ENCODE data around the gene LPP.

LPP gene

DNA sequence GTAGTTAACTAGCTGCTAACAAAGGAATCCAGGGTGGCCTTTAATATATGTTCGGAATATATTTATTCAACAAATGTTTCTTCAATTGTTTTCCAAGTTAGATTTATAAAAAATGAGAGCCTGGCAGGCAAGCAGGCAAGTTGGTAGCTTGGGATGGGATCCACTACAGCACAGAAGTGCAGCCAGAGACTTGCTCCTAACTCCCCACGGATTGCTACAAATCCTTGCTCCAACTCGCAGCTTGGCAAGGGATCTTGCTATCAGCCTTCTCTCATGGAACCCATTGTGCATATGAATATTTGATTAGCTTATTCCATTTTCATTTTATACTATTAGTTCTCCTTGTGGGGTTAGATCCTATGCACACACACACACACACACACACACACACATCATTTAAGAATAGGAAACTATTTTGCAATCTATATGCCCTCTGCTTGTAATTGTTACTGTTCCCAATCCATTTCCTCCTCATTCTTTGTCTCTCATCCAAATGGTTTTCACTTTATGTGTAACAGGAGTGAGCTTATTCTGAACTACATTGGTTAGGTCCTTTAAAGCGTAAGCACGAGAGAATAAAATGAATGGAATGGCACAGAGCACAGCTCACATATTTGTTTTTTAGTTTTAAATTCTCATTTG lies 505.6 kb downstream of the LPP start:
- DNase-seq = no peak

DNA sequence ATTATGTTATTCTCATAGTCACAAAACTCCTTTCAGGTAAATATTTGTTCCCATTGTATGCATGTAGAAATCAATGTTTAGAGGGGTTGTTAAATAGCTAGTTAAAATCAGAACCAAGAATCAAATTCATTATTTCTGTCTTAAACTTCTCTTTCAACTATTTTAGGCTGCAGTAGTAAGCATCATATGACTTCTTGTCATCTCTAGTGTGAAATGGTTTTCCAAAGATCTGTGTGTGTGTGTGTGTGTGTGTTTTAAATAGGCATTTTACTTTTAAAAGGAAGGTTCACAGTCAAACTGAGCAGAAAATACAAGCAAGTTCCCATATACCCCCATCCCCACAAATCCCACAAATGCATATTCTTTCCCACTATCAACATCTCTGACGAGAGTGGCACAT lies 506.5 kb downstream of the LPP start:
- no peak for DNase-seq

DNA sequence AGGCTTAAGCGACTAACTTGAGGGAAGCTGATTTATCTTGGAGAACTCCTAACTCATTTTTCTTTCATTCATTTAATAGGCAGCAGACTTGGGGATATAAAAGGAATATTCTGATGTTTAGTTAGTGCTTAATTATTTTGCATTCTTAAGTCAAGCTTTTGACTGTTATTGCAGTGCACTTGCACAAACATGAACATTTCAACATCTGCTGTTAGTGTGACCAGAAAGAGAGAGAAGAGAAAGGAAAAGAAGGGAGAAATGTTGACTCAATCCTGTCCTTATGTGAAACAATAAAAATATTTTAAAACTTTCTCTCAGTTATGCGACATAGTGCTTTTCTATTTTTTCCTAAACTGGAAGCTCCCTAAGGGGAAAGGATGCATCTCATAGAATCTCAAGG lies 507.8 kb downstream of the LPP start:
- no peak for DNase-seq

DNA sequence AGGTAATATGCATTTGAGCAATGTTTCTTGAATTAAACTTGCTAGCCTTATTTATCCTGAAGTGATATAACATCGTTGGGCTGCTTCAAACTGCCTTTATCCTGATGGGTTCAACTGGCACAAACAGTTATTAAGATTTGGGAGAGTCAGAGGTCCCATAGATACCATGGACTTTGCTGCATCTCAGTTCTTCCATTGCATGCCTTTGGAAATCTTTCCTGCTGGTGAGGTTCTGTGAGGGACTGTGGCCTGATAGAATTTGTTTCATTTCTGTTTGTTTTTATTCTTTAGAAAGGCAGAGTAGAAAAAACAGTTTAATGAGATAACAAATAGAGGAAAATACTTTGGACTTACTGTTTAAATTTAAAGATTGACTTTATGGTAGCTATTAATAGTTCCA lies 508.3 kb downstream of the LPP start:
- DNase-seq = no peak

DNA sequence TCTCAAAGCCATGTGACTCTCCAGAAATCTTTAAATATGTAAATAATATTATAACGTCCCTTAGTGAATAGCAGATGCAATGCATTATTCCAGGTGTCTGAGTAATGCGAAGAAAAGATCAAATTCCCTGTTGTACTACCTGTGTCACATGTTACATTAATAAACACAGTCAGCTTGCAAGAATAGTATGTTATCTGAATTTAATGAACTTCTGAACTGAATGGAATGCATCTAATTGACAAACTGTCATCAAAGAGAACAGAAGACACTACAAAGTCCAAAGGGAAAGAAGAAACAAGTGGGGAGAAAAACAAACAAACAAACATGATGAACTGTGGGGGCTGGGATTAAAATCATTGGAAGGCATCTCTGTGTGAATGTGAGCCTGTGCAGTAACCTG lies 508.8 kb downstream of the LPP start:
- no peak for DNase-seq

DNA sequence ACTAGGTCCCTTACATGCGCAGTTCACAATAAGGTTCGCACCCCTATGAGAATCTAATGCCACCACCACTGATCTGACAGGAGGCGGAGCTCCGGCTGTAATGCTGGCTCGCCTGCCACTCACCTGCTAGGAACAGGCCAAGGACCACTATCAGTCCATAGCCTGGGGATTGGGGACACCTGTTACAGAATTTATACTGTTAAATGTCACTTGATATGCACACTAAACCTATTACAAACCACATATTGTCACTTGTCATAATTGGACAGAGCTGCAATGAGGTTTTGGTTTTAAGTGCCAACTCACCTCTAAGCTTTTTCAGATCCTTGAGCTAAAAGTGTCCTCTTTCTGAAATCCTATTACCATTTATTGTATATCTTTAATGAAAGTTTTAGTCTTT lies 509.9 kb downstream of the LPP start:
- DNase-seq = no peak

DNA sequence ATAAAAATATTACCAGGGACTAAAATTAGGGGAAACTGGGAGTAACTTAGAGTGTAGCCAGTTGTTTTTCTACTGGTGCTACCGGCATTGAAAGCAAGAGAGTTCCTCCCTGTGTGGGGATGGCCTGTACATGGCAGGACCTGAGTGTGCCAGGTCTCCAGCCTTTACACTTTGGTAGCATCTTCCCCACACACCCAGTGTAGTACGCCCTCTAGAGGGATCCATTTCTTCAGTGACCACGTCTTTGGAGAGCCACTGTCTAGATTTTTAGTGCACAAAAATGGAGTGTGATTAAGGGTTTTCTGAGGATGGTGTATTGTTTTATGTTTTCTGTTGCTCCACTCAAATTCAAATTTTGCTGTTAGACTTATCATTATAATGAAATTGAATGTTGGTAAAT lies 510.8 kb downstream of the LPP start:
- no peak for DNase-seq

DNA sequence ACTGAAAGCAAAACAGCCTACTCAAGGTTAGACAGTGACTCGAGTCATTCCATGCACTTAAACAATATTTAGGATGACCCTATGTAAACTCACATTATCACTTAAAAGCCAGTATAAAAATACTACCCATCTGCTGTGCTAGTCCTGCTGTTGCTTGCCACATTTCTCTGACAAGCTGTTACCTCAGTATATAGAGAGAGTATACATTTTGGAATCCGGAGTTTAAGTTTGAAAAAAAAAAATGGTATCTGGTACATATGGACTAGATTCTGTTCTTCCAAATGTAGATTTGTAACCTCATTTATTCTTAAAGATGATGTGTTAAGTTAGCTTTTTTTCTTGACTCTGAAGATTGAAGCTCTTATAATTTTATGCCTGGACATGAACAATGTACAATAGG lies 514.0 kb downstream of the LPP start:
- DNase-seq = no peak

DNA sequence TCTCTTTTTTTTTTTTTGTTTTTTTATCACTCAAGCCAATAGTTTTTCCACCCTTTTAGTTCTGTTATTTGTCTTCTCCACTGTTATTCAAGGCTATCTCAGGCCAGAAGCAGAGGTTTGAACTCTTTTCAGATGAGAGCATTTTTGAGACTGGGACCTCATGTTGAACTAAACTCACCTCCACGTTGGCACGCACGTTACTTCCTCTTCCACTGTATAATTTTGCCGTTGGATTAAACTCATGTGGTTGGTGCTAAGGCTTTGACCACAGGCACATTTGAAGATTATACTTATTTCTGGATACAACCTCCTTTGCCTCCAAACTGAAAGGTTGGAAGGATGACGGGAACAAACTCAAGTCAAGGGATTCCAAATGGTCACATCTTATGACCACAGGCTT lies 516.5 kb downstream of the LPP start:
- DNase-seq = no peak

DNA sequence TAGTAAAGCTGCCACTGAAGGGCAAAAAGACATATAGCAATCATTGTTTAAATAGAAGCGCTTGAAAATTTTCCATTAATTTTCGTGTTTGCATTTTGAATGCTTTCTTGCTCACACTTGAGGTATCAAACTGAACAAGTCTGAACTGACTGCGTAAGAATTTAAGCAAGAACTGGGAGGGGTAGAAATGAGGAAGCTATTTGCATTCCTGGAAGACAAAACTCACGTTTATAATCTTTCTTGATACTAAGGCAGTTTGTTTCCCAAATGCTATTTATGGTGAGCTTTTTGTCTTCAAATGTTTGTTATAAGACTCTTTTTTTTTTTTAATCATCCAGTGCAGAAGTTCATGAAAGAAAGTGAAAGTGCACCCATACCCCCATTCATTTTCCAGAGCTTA lies 518.0 kb downstream of the LPP start:
- no peak for DNase-seq

DNA sequence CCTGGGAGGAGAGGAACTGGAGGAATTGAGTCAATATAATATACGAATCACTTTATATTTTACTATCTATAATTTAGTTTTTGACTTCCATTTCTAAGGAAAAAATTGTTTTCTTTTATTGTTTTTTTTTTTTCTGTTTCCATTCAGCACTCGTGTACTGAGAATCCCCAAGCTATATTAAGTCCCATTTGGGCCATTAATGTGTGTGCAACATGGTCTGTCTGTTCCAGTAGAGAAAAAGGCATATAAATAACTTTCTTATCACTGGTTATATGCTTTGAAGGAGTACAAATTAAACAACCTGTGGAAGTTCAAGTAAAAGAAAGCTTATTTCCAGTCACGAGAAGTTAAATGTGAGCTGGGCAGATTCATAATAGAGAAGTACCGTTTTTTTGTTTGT lies 518.9 kb downstream of the LPP start:
- DNase-seq = no peak

DNA sequence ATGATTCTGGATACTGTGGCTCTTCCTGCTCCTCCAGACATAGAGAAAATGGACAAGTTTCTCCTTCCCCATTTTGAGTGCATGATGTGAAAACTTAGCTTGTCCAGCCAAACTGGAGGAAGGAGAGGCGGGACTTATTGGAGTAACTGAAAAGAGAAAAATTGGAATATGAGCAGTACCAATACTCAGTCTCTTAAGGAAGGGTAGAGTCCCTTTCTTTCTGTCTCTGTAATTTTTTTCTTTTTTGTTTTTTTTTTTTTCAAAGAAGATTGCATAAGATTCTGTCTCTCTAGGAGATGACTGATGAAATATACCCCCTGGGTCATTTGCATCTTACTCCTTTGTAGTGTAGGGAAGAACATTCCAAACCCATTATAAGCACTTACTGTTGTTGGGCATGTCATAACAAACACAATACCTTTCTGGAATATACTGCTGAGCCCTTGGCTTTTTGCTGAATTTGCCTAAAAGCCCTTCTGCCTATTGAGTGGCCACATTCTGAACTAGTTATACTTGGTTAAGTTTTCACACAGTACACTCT lies 519.8 kb downstream of the LPP start:
- no peak for DNase-seq

DNA sequence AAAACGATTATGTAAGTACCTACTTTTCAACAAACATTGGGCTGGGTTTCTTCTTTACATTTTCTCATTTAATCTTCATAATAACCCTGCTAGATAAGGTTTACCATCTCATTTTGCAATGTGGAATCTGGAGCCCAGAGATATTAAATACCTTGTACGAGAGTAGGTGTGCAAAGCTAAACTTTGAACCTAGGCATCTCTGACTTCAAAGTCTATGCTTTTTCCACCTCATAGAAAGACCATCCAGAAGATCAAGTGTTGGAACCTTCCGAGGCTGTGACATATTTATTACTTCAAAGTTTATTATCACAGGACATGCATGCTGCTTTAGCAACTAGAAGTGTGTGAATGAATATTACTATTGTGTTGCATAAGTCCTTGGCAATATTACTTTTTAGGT lies 520.6 kb downstream of the LPP start:
- no peak for DNase-seq

DNA sequence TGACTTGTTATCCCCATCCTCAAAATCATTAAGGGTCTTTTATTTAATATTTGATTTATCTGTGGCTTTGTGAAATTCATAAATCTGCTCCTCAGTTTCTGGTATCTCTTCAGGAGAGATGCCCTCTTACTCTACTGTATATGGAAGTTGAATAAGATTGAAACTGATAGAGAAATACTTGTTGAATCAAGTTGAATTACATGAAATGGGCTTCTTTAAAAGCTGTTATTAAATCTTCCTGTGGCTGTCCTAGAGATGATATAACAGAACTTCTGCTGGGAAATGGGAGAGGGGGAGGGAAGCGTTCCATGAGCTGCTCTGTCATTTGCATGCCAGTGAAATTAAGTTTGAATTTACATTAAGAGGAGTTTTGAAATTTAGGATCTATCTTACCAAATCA lies 523.4 kb downstream of the LPP start:
- DNase-seq = no peak

DNA sequence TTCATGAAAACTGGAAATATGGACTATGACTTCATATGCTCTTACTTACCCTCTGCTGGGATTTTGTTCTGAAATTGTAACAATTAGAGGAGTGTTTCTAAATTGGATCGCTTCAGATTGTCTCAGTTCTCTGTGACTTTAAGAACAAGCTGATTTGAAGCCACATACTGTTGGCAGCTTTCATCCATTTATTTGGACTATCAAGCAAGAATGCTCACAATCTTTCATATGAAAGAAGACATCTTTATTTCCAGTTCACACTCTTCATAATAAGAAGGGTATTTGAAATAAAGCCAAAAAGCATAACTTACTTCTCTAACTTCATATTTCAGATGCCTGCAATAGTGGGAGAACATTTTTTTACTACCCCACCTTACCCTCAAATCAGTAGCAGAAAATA lies 526.2 kb downstream of the LPP start:
- no peak for DNase-seq

DNA sequence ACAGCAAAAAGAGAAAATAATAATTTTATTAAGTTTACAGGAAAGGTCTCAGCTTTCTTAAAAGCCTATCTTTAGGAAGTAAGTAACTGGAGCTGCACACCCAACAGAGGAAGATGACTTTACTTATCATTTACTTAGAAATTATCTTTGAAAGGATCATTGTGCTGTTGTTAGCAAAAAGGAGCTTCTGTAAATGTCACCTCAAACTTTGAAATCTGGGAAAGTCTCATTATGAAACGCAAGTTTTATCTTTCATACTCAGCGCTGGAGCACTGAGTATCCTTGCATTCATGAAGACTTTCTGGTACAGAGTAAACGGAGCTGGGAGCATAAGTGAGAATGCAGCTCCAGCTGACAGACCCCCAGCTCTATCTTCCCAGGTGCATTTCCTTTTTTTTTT lies 526.6 kb downstream of the LPP start:
- no peak for DNase-seq

DNA sequence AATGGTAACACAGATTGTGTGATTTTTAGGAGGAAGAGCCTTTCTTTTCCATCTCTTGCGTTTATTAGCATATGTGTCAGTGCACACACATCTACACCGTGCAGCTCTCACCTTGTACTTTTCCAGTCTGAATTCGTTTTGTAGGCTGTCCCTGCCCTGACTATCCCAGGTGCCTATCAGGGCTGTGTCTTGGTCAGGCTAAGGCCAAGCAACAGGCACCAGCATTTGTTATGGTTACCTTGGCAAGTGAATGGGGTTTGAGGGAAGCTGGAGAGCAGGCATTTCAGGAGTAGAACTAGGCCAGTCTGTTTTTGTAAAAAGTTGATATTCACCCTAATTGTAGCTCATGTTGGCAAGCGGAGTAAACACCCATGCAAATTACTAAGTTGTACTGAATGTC lies 528.4 kb downstream of the LPP start:
- DNase-seq = no peak

DNA sequence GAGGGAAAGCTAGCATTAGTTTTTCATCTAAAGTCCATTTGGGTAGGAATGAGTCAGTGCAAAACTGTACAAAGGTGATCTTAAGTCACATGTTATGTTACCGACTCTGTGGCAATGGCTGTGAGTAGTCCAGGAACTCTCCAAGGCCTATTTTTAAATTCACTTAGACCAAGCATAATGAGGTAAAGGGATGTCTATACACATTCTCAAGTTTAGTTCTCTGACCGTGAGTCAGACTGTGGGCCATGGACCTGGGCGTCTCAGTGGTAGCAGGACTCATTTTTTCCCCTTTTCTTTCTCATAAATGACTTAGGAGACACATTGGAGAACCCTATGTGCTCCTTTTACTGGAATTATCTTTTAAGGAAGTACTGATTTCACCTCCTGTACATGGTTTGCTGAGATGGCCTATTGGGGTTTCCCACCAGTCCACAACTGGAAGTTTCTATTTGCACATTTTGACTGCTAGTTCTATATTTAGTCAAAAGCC lies 529.1 kb downstream of the LPP start:
- peak; percentile 40 to 46 for DNase-seq

DNA sequence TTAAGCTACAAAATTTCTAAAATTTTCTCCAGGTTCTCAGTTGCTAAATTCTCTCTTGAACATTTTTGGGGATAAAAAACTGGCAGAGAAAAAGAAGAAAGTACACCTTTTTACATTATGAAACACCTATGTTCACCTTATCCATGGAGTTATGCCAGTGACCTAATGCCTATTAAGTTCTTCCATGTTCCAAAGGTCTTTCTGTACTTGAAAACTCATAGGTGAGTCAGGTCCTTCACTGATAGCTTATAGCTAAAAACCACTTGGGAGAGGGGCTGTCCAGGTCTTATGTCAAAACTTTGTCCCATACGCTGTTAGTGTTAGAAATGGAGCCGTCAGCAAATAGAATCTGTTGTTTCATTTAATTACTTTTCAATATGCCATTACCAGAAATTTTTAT lies 530.3 kb downstream of the LPP start:
- DNase-seq = no peak

DNA sequence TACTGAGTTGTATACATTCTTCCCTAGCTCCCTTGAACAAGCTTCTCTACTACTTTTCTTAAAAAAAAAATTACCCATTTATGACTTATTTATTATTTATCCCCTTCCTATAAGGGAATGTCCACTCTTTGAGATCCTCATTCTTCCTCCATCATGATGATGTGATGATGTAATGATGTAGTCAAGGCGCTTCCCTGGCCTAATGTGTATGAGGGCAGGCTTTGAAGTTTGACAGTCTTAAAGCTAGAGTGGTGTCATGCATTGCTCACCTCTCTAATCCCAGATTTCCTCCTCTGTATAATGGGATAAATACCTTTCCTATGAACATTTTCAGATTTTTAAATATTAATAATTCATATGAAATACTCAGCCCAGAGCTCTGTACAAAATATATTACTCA lies 531.8 kb downstream of the LPP start:
- DNase-seq = no peak

DNA sequence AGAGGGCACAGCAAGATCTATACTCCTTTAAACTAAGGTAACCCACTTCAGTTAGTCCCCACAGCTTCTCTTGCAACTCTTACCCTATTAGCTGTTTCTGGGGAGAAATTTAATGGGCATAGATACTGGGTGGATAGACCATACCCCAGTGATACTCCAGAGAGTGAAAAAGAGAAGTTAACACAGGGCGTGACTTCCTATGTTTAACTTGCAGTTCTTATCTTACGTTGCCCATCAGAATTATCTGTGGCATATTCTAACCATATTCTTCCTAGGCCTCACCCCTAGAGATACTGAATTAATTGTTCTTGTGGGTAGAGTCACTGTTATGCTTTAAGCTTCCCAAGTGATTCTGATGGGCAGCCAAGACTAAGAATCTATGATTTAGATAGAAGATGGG lies 532.4 kb downstream of the LPP start:
- no peak for DNase-seq

DNA sequence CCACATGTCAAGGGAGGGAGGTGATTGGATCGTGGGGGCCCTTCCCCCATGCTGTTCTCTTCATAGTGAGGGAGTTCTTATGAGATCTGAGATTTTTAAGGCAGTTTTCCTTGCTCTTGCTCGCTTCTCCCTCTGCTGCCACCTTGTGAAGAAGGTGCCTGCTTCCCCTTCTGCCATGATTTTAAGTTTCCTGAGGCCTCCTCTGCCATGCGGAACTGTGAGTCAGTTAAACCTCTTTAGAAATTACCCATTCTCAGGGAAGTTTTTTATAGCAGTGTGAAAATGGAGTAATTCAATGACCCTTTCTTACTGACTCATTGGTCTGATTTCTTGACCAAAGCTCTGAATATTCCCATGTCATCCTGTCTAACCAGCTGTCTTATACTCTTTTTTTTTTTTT lies 533.4 kb downstream of the LPP start:
- no peak for DNase-seq

DNA sequence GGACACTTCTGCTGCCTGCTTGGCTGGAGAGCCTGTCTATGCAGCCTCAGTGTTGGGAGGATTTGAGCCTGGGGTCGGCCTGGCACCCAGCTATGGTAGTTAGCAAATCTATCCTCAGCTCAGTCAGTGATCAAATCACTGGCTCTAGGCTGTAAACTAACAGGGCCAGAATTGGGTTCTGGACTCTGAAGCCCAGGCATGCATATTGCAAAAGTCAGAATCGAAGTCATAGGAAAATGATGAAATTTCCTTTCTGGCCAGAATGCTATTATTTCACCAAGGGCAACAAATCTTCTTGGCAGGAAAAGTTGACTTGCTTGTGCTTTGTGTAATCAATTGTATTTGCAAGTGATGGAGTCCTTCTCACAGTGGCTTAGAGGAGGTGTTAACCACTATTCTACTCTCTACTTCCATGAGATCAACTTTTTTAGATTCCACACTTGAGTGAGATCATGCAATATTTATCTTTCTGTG lies 535.2 kb downstream of the LPP start:
- DNase-seq = no peak

DNA sequence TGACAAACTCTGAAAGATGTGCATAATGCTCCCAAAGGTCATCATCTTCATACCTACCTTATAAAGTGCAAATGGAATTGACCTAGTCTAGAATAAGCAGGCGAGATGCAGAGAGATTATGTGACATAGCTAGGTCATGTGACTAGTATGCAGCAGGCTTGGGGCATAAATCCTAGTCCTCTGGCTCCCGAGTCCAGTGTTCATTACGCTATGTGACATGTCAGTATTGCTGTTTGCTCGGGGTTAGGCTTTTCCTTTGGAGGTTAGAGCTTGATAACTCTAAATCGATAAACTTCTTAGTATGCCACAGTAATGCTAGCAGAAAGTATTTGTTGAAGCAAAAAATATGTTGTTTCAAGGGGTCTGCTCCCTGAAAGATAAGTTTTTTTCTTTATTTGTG lies 536.1 kb downstream of the LPP start:
- no peak for DNase-seq

DNA sequence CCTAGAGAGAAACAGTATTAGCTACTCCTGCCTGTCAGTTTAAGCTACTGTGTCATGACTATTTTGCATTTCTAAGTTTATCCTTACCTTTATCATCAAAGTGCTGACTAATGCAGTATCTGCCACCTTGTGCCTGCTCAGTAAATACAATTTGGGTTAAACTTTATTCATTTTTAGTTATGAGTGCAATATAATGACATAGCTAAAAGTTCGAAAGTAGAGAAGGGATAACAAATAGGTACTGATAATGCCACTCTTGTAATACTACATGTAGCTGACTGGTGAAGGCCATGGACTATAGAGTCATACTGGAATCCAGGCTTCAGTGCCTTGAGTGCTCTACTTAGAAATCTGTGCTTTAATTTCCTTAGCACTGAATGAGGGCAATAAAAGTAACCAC lies 537.0 kb downstream of the LPP start:
- no peak for DNase-seq

All from stimulated activated CD4-positive, alpha-beta T cell treated with anti-CD3 and anti-CD28 coated beads, Interleukin-2, amount 100 ng/mL, for 24 hours (primary cell).